SK-N-SH treated with all-trans-retinoic acid at 6 μM for 48 hours (cell line): Measurements from ENCODE around the gene TPRX2.
A peak's percentile ranks its signal among the peaks of the same experiment; 100 is the strongest.

Source experiments
- ATAC-seq: fragments of 200-7000 bp; cut with Tn5 transposase; 3 replicates; pipeline ENCODE4 v1.9.1; 2020; ENCODE audit warnings: mild to moderate bottlenecking, moderate library complexity
- ARNTL ChIP-seq: fragments of 450-650 bp; formaldehyde crosslinking; IDR thresholded peaks from 2 replicates; pipeline ENCODE4 v1.5.0; 2020; ENCODE audit warnings: low read depth, mild to moderate bottlenecking, moderate library complexity, borderline replicate concordance
- BACH2 ChIP-seq: fragments of 250-450 bp; sonication (Bioruptor Pico); IDR thresholded peaks from 2 replicates; pipeline ENCODE4 v1.9.0; 2021; ENCODE audit warnings: mild to moderate bottlenecking, borderline replicate concordance
- CSDC2 ChIP-seq: fragments of 250-450 bp; sonication (Bioruptor Pico); IDR thresholded peaks from 2 replicates; pipeline ENCODE4 v1.5.0; 2020; ENCODE audit warnings: mild to moderate bottlenecking, moderate library complexity
- CSRNP3 ChIP-seq: fragments of 250-450 bp; sonication (Bioruptor Pico); IDR thresholded peaks from 2 replicates; pipeline ENCODE4 v1.5.1; 2021; ENCODE audit warnings: mild to moderate bottlenecking, moderate library complexity
- ESRRG ChIP-seq: fragments of 250-450 bp; sonication (Bioruptor Pico); IDR thresholded peaks from 2 replicates; pipeline ENCODE4 v1.6.1; 2021; ENCODE audit warnings: mild to moderate bottlenecking
- OSR1 ChIP-seq: fragments of 250-450 bp; sonication (Bioruptor Pico); IDR thresholded peaks from 2 replicates; pipeline ENCODE4 v1.8.0; 2022; ENCODE audit warnings: moderate library complexity, mild to moderate bottlenecking, inconsistent platforms
- PATZ1 ChIP-seq: fragments of 250-450 bp; sonication (Bioruptor Pico); IDR thresholded peaks from 2 replicates; pipeline ENCODE4 v1.8.0; 2020; ENCODE audit warnings: mild to moderate bottlenecking, moderate library complexity, borderline replicate concordance
- POU6F1 ChIP-seq: fragments of 250-450 bp; sonication (Bioruptor Pico); IDR thresholded peaks from 2 replicates; pipeline ENCODE4 v1.8.0; 2021; ENCODE audit warnings: low read depth, mild to moderate bottlenecking, moderate library complexity, borderline replicate concordance
- PPARA ChIP-seq: fragments of 250-450 bp; sonication (Bioruptor Pico); IDR thresholded peaks from 2 replicates; pipeline ENCODE4 v1.5.0; 2020; ENCODE audit warnings: mild to moderate bottlenecking, borderline replicate concordance
- RARB ChIP-seq: fragments of 250-450 bp; sonication (Bioruptor Pico); IDR thresholded peaks from 2 replicates; pipeline ENCODE4 v1.8.0; 2021; ENCODE audit warnings: mild to moderate bottlenecking, moderate library complexity
- SNAI2 ChIP-seq: fragments of 250-450 bp; sonication (Bioruptor Pico); IDR thresholded peaks from 2 replicates; pipeline ENCODE4 v1.5.0; 2020; ENCODE audit warnings: mild to moderate bottlenecking, moderate library complexity
- TCF4 ChIP-seq: fragments of 250-450 bp; sonication (Bioruptor Pico); IDR thresholded peaks from 2 replicates; pipeline ENCODE4 v1.8.0; 2021; ENCODE audit warnings: mild to moderate bottlenecking, moderate library complexity, borderline replicate concordance
- TOX ChIP-seq: fragments of 250-450 bp; sonication (Bioruptor Pico); IDR thresholded peaks from 2 replicates; pipeline ENCODE4 v1.8.0; 2021; ENCODE audit warnings: mild to moderate bottlenecking, moderate library complexity, borderline replicate concordance
- TSHZ2 ChIP-seq: fragments of 250-450 bp; sonication (Bioruptor Pico); IDR thresholded peaks from 2 replicates; pipeline ENCODE4 v1.5.0; 2020; ENCODE audit warnings: mild to moderate bottlenecking, moderate library complexity
- ZC3H10 ChIP-seq: fragments of 250-450 bp; sonication (Bioruptor Pico); IDR thresholded peaks from 2 replicates; pipeline ENCODE4 v1.5.1; 2021; ENCODE audit warnings: mild to moderate bottlenecking, moderate library complexity
- ZFP3 ChIP-seq: fragments of 250-450 bp; sonication (Bioruptor Pico); IDR thresholded peaks from 2 replicates; pipeline ENCODE4 v1.5.0; 2020; ENCODE audit warnings: mild to moderate bottlenecking, moderate library complexity
- ZFP30 ChIP-seq: fragments of 450-650 bp; formaldehyde crosslinking; IDR thresholded peaks from 2 replicates; pipeline ENCODE4 v1.5.0; 2022; ENCODE audit warnings: mild to moderate bottlenecking, moderate library complexity
- ZNF565 ChIP-seq: fragments of 450-650 bp; formaldehyde crosslinking; conservative IDR thresholded peaks from 2 replicates; pipeline ENCODE4 v1.5.0; 2020; ENCODE audit warnings: low read depth, mild to moderate bottlenecking, moderate library complexity
- ZNF70 ChIP-seq: fragments of 450-650 bp; formaldehyde crosslinking; IDR thresholded peaks from 2 replicates; pipeline ENCODE4 v1.5.0; 2020; ENCODE audit warnings: mild to moderate bottlenecking, moderate library complexity
- ZNF8 ChIP-seq: fragments of 450-650 bp; formaldehyde crosslinking; IDR thresholded peaks from 2 replicates; pipeline ENCODE4 v1.5.0; 2020; ENCODE audit warnings: mild to moderate bottlenecking, moderate library complexity
- TF ChIP-seq, protein P1 (sequence below): fragments of 250-450 bp; sonication (Bioruptor Pico); IDR thresholded peaks from 2 replicates; pipeline ENCODE4 v1.5.1; 2020; ENCODE audit warnings: low read depth, mild to moderate bottlenecking, moderate library complexity

Gene TPRX2

DNA sequence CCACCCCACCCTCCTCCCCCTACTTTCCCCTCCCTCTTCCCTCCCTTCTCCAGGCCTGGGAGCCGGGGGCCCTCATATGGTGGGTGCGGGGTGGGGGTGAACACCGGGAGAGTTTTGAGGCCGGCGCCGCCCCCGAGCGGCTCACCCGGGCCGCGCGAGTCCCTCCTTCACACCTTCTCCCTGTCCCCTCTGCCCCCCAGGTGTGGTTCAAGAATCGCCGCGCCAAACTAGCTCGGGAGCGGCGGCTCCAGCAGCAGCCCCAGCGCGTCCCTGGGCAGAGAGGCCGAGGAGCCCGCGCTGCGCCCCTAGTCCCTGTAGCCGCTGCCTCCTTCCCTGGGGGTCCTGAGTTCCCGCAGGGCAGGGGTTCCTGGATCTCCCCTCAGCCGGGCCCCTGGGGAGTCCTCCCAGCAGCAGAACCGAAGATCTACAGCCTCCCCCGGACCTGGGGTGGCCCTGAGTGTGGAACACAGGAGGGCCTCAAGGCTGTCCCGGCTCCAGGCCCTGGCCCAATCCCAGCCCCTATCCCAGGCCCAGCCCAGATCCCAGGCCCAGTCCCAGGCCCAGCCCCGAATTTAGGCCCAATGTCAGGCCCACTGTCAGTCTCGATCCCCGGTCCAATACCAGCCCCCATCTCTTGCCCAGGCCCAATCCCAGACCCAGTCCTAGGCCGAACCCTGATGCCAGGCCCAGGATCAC, 1.7 kb downstream of the TPRX2 start:
- TF ChIP-seq BACH2 (CRISPR knock-in tag) (no peak), ZFP3 (CRISPR knock-in tag) (no peak), ZNF8 (no peak), TCF4 (CRISPR knock-in tag) (no peak), TSHZ2 (CRISPR knock-in tag) (no peak), ZC3H10 (CRISPR knock-in tag) (no peak), ZNF565 (no peak), PPARA (no peak), ARNTL (no peak), PATZ1 (no peak), ZFP30 (CRISPR knock-in tag) (no peak), RARB (CRISPR knock-in tag) (no peak)
- TF ChIP-seq, protein P1, sequence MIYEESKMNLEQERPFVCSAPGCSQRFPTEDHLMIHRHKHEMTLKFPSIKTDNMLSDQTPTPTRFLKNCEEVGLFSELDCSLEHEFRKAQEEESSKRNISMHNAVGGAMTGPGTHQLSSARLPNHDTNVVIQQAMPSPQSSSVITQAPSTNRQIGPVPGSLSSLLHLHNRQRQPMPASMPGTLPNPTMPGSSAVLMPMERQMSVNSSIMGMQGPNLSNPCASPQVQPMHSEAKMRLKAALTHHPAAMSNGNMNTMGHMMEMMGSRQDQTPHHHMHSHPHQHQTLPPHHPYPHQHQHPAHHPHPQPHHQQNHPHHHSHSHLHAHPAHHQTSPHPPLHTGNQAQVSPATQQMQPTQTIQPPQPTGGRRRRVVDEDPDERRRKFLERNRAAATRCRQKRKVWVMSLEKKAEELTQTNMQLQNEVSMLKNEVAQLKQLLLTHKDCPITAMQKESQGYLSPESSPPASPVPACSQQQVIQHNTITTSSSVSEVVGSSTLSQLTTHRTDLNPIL: no peak

DNA sequence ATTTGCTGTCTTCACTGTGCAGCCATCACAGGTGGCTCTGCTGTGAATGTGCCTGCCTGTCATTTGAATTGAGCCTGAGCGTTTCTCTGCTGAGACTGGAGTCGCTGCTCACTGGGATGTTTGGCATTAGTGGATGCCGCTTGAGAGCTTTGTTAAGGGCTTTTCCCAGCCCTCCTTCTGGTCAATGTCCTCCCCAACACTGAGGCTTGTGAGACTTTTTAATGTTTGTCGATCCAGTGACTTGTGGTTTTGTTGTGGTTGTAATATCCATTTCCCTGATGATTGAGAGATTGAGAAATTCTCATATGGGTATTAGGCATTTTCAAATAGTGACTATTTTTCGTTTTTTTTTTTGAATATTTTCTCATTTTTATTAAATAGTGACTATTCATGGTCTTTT, 2.6 kb downstream of the TPRX2 start:
- ATAC-seq: no peak
- TF ChIP-seq ESRRG: no peak
- no peak for TF ChIP-seq PPARA
- no peak for TF ChIP-seq ZFP30 (CRISPR knock-in tag)
- no peak for TF ChIP-seq OSR1 (CRISPR knock-in tag)
- no peak for TF ChIP-seq ZNF565
- TF ChIP-seq CSRNP3: no peak
- no peak for TF ChIP-seq SNAI2 (CRISPR knock-in tag)
- no peak for TF ChIP-seq TCF4 (CRISPR knock-in tag)
- TF ChIP-seq ZNF70 (CRISPR knock-in tag): no peak
- no peak for TF ChIP-seq ARNTL
- no peak for TF ChIP-seq CSDC2 (CRISPR knock-in tag)
- TF ChIP-seq, protein P1: no peak
- no peak for TF ChIP-seq POU6F1 (CRISPR knock-in tag)
- no peak for TF ChIP-seq ZC3H10 (CRISPR knock-in tag)

More for the DNA sequence above, 1.7 kb downstream of the TPRX2 start:
- no peak for ATAC-seq

GRCh38 chr19:47863514-47863936, 4.5 kb downstream of the TPRX2 start:
- no peak for TF ChIP-seq ZC3H10 (CRISPR knock-in tag)
- no peak for TF ChIP-seq BACH2 (CRISPR knock-in tag)
- TF ChIP-seq TOX (CRISPR knock-in tag): no peak
- TF ChIP-seq OSR1 (CRISPR knock-in tag): no peak
- TF ChIP-seq PPARA: no peak
- no peak for TF ChIP-seq CSDC2 (CRISPR knock-in tag)
- TF ChIP-seq ESRRG: no peak
- TF ChIP-seq PATZ1: no peak
- TF ChIP-seq TSHZ2 (CRISPR knock-in tag): no peak
- ATAC-seq: peak; percentile 99
